DND-41 (cell line): ENCODE measurements around the gene MRPS7.

Experiments used
- ATAC-seq: fragments of 200-7000 bp; cut with Tn5 transposase; 3 replicates; pipeline ENCODE4 v1.9.1; 2021; ENCODE audit warnings: low read depth; ENCODE audit not compliant: insufficient read depth
- DNase-seq: peaks from one replicate; pipeline ENCODE4 v3.0.0-alpha.2; 2020
- H2AFZ ChIP-seq: 2 replicates; pipeline ENCODE4 v1.6.0; 2012; ENCODE audit warnings: low read depth, low read length
- H3K27ac ChIP-seq: 2 replicates; pipeline ENCODE4 v1.5.1; 2012; ENCODE audit warnings: low read length, inconsistent platforms
- H3K27me3 ChIP-seq: fragments of 200-600 bp; sonication (generic); 2 replicates; pipeline ENCODE4 v1.6.0; 2012; ENCODE audit warnings: low read length, mild to moderate bottlenecking, inconsistent platforms; ENCODE audit not compliant: insufficient read depth, poor library complexity
- H3K36me3 ChIP-seq: 2 replicates; pipeline ENCODE4 v1.5.1; 2012; ENCODE audit warnings: low read length, inconsistent platforms; ENCODE audit not compliant: insufficient read depth
- H3K4me1 ChIP-seq: 2 replicates; pipeline ENCODE4 v1.5.1; 2012; ENCODE audit warnings: mild to moderate bottlenecking, low read length; ENCODE audit not compliant: insufficient read depth
- H3K4me2 ChIP-seq: 2 replicates; pipeline ENCODE4 v1.6.0; 2012; ENCODE audit warnings: mild to moderate bottlenecking, moderate library complexity, low read length, inconsistent platforms; ENCODE audit not compliant: insufficient read depth
- H3K4me3 ChIP-seq, 2 experiments: fragments of 200-600 bp in 1 of 2; shearing (Covaris generic) in 1 of 2; 2 replicates each; pipeline ENCODE4 v1.5.1; 2012 to 2016; ENCODE audit warnings: inconsistent platforms in 2 of 2, low read length in 2 of 2, mild to moderate bottlenecking in 2 of 2, low read depth in 1 of 2, moderate library complexity in 1 of 2
- H3K79me2 ChIP-seq: 2 replicates; pipeline ENCODE4 v1.6.0; 2012; ENCODE audit warnings: low read length, inconsistent platforms; ENCODE audit not compliant: insufficient read depth
- H3K9ac ChIP-seq: 2 replicates; pipeline ENCODE4 v1.6.0; 2012; ENCODE audit warnings: low read depth, mild to moderate bottlenecking, inconsistent platforms, low read length, moderate library complexity
- H3K9me3 ChIP-seq: 2 replicates; pipeline ENCODE4 v1.5.1; 2012; ENCODE audit warnings: low read length, moderate library complexity, mild to moderate bottlenecking, inconsistent platforms; ENCODE audit not compliant: insufficient read depth, severe bottlenecking
- H4K20me1 ChIP-seq: 2 replicates; pipeline ENCODE4 v1.6.0; 2012; ENCODE audit warnings: low read length; ENCODE audit not compliant: insufficient read depth
- EZH2 ChIP-seq: IDR thresholded peaks from 3 replicates; pipeline ENCODE4 v1.6.1; 2012; ENCODE audit warnings: borderline replicate concordance, low read depth, mild to moderate bottlenecking, moderate library complexity, low read length, inconsistent platforms; ENCODE audit not compliant: severe bottlenecking
- TF ChIP-seq, protein P1 (sequence below): IDR thresholded peaks from 2 replicates; pipeline ENCODE4 v1.5.1; 2012; ENCODE audit warnings: borderline replicate concordance, low read length, moderate library complexity, mild to moderate bottlenecking; ENCODE audit not compliant: poor library complexity, severe bottlenecking; ENCODE audit errors: extremely low read depth

The MRPS7 gene

DNA sequence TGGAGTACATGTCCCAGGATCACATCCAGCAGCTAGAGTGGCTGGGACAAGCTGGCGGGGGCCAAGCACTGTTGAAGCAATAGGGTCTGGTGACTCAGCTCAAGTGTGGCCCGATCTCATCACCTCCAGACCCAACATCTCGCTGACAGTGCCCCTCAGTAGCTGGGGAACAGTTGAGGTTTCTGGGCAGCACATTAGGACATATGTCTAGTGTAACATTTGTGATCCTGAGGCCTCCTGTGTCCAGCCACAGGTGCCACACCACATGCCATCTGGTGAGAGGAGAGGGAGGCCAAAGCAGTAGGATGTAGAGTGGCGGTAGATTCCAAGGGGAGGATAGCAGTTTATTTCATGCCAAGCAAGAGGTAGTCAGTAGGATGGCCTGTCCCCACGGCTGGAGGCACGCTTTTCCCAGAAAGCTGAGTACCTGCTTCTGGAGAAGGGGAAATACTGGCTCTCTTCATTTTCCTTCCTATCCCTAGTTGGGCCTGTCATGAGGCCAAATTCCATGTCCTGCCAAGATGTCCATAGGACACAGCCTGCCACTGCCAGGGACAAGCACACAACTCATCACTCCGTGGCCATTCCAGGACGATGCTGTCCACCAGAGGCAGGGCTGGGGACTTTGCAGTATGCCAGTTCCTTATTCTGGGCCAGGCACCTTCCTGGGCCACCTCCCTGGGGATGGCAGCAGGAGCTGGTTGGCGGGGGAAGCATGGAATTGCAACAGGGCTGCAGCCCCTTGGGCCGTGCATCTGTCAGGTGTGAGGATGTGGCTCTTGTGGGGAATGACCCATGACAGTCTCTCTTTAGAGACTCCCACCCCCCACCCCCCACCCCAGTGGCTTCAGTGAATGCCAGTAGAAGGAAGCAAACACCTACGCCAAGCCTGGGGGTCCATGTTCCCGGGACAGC is 24.3 kb upstream of the MRPS7 start:
- H3K9ac ChIP-seq = no peak overlapping the region
- H4K20me1 ChIP-seq = peaks cover 22% of the 10 kb centered on the region
- peaks cover 91% of the 10 kb centered on the region for H3K36me3 ChIP-seq
- no peaks in the 10 kb centered on the region for H3K79me2 ChIP-seq
- H2AFZ ChIP-seq = no peak overlapping the region
- no peak for ATAC-seq
- TF ChIP-seq EZH2 = no peak
- no peaks in the 10 kb centered on the region for H3K27me3 ChIP-seq
- H3K27ac ChIP-seq = no peak overlapping the region
- H3K9me3 ChIP-seq = no peaks in the 10 kb centered on the region
- no peaks in the 10 kb centered on the region for H3K4me1 ChIP-seq
- no peak for DNase-seq
- H3K4me2 ChIP-seq = no peak overlapping the region
- no peak overlapping the region for H3K4me3 ChIP-seq

DNA sequence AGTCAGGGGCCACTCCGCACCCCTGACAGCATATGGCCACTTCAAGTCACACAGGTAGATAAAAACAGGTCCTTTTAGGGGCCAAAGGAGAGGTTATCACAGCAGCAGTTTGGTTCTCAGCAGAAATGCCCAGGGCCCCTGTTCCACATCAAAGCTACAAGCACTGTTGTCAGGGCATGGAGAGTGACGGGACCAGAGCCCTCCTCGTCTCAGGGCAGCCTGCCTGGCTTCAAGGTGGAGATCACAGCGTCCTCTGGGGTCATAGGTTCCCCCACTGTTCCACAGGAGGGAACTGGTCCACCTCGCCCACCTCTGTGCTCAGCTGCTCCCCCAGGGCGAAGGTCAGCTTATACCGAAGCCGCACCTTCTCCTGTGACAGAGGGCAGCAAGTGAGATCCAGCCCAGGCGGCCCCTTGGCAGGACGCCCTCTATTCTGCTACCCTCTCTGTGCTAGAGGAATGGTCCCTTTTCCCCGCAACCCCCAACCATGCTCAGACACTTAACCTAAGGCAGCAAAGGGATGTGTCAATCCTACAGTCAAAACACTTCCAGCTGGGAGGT is 23.6 kb upstream of the MRPS7 start:
- Histone ChIP-seq H3K27me3 (no peaks in the 10 kb centered on the region), H3K4me3 (no peak overlapping the region), H3K9ac (no peak overlapping the region), H3K4me1 (no peaks in the 10 kb centered on the region), H3K4me2 (no peak overlapping the region), H3K79me2 (no peaks in the 10 kb centered on the region), H3K27ac (no peak overlapping the region), H3K36me3 (peaks cover 91% of the 10 kb centered on the region), H4K20me1 (peaks cover 22% of the 10 kb centered on the region), H2AFZ (no peak overlapping the region), H3K9me3 (no peaks in the 10 kb centered on the region)
- DNase-seq (no peak), ATAC-seq (no peak)
- no peak for TF ChIP-seq EZH2
- TF ChIP-seq, protein P1, sequence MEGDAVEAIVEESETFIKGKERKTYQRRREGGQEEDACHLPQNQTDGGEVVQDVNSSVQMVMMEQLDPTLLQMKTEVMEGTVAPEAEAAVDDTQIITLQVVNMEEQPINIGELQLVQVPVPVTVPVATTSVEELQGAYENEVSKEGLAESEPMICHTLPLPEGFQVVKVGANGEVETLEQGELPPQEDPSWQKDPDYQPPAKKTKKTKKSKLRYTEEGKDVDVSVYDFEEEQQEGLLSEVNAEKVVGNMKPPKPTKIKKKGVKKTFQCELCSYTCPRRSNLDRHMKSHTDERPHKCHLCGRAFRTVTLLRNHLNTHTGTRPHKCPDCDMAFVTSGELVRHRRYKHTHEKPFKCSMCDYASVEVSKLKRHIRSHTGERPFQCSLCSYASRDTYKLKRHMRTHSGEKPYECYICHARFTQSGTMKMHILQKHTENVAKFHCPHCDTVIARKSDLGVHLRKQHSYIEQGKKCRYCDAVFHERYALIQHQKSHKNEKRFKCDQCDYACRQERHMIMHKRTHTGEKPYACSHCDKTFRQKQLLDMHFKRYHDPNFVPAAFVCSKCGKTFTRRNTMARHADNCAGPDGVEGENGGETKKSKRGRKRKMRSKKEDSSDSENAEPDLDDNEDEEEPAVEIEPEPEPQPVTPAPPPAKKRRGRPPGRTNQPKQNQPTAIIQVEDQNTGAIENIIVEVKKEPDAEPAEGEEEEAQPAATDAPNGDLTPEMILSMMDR = no peak

DNA sequence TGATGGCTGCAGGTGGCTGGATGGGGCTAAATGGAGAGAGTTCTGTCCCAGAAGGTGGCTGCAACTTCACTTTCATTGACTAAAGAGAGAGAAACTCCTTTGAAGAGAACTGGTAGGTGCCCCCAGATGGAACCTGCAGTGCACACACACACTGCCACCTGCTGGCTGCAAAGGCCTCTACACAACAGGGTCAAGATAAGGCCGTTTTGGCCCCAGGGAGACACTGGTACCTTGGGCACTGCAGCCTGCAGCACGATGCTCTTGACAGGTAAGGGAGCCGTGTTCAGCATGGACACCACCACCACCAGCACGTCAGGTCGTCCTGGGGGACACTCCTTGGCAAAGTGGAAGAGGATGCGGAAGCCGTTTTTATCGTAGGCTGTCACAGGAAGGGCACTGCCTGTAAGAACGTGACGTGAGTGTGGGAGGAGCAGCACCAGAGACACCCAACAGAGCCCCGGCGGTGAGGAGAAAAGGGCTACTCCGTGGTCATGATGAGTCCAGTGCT is 22.9 kb upstream of the MRPS7 start:
- H3K79me2 ChIP-seq = no peaks in the 10 kb centered on the region
- H3K4me3 ChIP-seq = no peak overlapping the region
- ATAC-seq (peak; percentile 85), DNase-seq (peak; percentile 68)
- no peaks in the 10 kb centered on the region for H3K4me1 ChIP-seq
- TF ChIP-seq EZH2 = no peak
- TF ChIP-seq, protein P1 = peak; percentile 94
- no peak overlapping the region for H3K27ac ChIP-seq
- H3K27me3 ChIP-seq = no peaks in the 10 kb centered on the region
- peaks cover 22% of the 10 kb centered on the region for H4K20me1 ChIP-seq
- H3K9ac ChIP-seq = no peak overlapping the region
- no peak overlapping the region for H3K4me2 ChIP-seq
- peaks cover 96% of the 10 kb centered on the region for H3K36me3 ChIP-seq
- H2AFZ ChIP-seq = no peak overlapping the region
- no peaks in the 10 kb centered on the region for H3K9me3 ChIP-seq

DNA sequence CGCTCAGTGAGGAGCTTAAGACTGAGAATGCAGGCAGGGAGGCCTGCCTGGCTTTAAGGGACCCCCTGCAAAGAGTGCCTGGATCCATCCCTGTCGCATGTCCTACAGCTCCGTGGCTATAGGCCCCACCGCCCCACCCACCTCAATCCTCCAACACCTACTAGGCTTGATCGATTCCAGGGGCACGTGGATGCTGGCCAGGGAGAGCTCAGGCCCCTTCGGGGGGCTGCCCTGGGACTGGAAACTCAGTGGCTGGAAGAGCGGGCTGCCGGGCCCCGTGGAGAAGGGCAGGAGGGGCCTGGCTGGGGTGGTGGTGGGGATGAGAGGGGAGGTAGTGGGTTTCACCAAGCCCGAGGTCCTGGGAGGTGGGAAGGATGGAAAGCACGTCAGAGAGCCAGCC is 22.5 kb upstream of the MRPS7 start:
- Histone ChIP-seq H3K79me2 (no peaks in the 10 kb centered on the region), H3K4me3 (no peak overlapping the region), H3K9ac (no peak overlapping the region), H3K27ac (no peak overlapping the region), H3K4me1 (no peaks in the 10 kb centered on the region), H3K36me3 (peaks cover 99% of the 10 kb centered on the region), H3K4me2 (no peak overlapping the region), H3K9me3 (no peaks in the 10 kb centered on the region), H2AFZ (no peak overlapping the region), H4K20me1 (peaks cover 22% of the 10 kb centered on the region), H3K27me3 (no peaks in the 10 kb centered on the region)
- ATAC-seq (0 out of 3 replicates have a peak, but pooled peaks have one; percentile 1), DNase-seq (no peak)
- TF ChIP-seq EZH2 = no peak
- TF ChIP-seq, protein P1 = no peak
